Glutamatergic neuron (in vitro differentiated cells): ENCODE measurements around the gene NPTX1. TPM values are rescaled to one million over a fixed set of nuclear protein-coding genes. Genes with fewer than 3 reads are reported as not detected.

Source experiments
- DNase-seq: peaks from one replicate; pipeline ENCODE4 v3.0.0; 2022
- H3K27ac Mint-ChIP-seq: one replicate; pipeline ENCODE4 v1.8.0; 2020; ENCODE audit warnings: mild to moderate bottlenecking, mixed read lengths, inconsistent platforms; ENCODE audit not compliant: unreplicated experiment
- H3K27me3 Mint-ChIP-seq: one replicate; pipeline ENCODE4 v1.8.0; 2020; ENCODE audit warnings: mild to moderate bottlenecking, moderate library complexity, mixed read lengths, inconsistent platforms; ENCODE audit not compliant: unreplicated experiment
- H3K36me3 Mint-ChIP-seq: one replicate; pipeline ENCODE4 v1.8.0; 2020; ENCODE audit warnings: mild to moderate bottlenecking, mixed read lengths, inconsistent platforms; ENCODE audit not compliant: unreplicated experiment
- H3K4me1 Mint-ChIP-seq: one replicate; pipeline ENCODE4 v1.8.0; 2020; ENCODE audit warnings: mild to moderate bottlenecking, low read depth, mixed read lengths, inconsistent platforms; ENCODE audit not compliant: unreplicated experiment
- H3K4me3 Mint-ChIP-seq: one replicate; pipeline ENCODE4 v1.8.0; 2020; ENCODE audit warnings: mild to moderate bottlenecking, mixed read lengths, inconsistent platforms; ENCODE audit not compliant: unreplicated experiment
- H3K9me3 Mint-ChIP-seq: one replicate; pipeline ENCODE4 v1.8.0; 2020; ENCODE audit warnings: mild to moderate bottlenecking, moderate library complexity, mixed read lengths, inconsistent platforms; ENCODE audit not compliant: unreplicated experiment
- total RNA-seq: library from RNA; stranded (reverse); fragmentation: NEBNext Ultra II Directional; extraction: Animal tissue kit (Norgen Biotek cat#: 25700); gene quantifications from one replicate; pipeline ENCODE4 v1.2.1, GENCODE V29; 2021; ENCODE audit not compliant: unreplicated experiment
- TF ChIP-seq, protein P1 (sequence below): fragments of 200-600 bp; sonication (generic); IDR thresholded peaks from one replicate; pipeline ENCODE4 v1.5.0; 2021; ENCODE audit not compliant: partially characterized antibody, unreplicated experiment

NPTX1 gene
- total RNA-seq, 1 donor from 2014 or later = 18.1 TPM

DNA sequence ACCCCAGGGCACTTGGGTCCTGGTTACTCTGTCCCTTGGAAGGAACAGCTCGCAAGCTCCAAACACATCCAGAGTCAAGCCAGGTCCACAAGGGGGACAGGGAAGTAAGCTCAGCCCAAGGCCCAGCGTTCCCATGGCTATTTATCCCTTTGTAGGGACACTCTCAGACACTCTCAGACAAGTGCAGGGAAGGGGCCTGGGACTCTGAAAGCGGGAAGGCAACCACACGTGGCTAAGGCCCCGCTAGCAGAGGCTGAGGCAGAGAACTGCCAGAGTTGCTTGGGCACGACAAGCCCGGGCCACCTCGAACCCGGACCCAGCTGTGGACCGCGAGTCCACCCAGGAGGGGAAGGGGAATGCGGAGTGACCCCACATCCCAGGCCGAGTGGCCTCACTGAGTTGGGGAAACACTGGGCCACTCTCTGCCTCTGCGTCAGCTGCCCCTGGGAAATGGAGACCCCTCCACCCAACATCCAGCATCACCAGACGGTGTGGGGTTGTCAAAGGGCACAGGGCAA lies 10.2 kb downstream of the NPTX1 start:
- peaks cover 5% of the 10 kb centered on the region for H3K36me3 Mint-ChIP-seq
- H3K27ac Mint-ChIP-seq = no peak overlapping the region
- H3K9me3 Mint-ChIP-seq = peaks cover 7% of the 10 kb centered on the region
- H3K4me3 Mint-ChIP-seq = no peak overlapping the region
- H3K27me3 Mint-ChIP-seq = peaks cover 13% of the 10 kb centered on the region
- DNase-seq = no peak
- H3K4me1 Mint-ChIP-seq = peaks cover 28% of the 10 kb centered on the region
- TF ChIP-seq, protein P1, sequence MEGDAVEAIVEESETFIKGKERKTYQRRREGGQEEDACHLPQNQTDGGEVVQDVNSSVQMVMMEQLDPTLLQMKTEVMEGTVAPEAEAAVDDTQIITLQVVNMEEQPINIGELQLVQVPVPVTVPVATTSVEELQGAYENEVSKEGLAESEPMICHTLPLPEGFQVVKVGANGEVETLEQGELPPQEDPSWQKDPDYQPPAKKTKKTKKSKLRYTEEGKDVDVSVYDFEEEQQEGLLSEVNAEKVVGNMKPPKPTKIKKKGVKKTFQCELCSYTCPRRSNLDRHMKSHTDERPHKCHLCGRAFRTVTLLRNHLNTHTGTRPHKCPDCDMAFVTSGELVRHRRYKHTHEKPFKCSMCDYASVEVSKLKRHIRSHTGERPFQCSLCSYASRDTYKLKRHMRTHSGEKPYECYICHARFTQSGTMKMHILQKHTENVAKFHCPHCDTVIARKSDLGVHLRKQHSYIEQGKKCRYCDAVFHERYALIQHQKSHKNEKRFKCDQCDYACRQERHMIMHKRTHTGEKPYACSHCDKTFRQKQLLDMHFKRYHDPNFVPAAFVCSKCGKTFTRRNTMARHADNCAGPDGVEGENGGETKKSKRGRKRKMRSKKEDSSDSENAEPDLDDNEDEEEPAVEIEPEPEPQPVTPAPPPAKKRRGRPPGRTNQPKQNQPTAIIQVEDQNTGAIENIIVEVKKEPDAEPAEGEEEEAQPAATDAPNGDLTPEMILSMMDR = no peak

DNA sequence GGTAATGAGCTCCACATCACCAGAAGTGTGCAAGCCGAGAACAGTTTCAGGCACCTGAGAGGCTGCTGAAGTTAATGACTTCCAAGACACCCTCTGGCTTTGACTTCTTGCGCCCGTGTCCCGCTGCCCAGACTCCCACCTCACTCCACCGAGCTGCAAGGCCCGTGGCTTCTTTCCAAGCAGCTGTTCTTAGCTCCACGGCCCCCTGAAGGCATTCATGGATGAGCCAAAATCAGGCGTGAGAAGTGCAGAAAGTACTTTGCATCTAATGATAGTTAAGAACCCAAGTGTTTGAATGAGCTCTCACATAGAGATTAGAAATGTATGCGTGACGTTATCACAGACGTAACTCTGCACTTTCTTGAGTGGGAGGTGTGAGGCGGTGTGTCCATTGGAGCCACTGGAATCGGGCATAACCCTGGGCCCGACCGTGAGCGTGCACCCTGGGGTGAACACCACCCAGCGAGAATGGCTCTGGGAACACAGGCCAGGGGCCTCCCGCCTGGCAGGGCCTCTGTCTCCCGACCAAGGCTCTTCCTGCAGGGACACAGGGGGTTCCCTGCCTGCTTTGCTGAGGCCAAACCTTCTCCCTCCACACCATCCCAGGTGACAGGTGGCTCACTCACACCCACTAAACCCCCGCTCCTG lies 11.0 kb downstream of the NPTX1 start:
- TF ChIP-seq, protein P1 = no peak
- DNase-seq = no peak
- Mint-ChIP-seq H3K27ac (no peak overlapping the region), H3K36me3 (peaks cover 5% of the 10 kb centered on the region), H3K4me3 (no peak overlapping the region), H3K9me3 (peaks cover 8% of the 10 kb centered on the region), H3K4me1 (peaks cover 28% of the 10 kb centered on the region), H3K27me3 (peaks cover 12% of the 10 kb centered on the region)

DNA sequence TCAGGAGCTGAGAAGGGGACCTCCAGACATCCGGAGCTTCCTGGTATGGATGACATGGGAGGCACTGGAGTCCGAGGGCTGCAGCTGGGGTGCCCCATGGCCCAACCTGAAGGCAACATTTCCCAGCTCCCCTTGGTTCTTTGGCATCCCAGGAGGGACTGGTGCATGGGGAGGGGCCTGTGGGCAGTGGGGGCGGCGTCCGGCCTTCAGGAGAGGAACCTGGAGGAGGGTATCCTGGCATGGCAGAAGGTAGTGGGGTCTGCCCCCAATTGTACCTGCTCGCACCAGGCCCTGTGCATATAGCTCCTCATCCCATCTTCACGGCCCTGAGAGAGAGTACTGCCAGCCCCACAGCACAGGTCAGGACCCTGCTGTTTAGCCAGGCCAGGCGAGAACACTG lies 11.9 kb downstream of the NPTX1 start:
- Mint-ChIP-seq H3K36me3 (no peaks in the 10 kb centered on the region), H3K27me3 (peaks cover 8% of the 10 kb centered on the region), H3K4me1 (peaks cover 24% of the 10 kb centered on the region), H3K9me3 (peaks cover 4% of the 10 kb centered on the region), H3K4me3 (no peak overlapping the region), H3K27ac (no peak overlapping the region)
- no peak for DNase-seq
- TF ChIP-seq, protein P1 = no peak

DNA sequence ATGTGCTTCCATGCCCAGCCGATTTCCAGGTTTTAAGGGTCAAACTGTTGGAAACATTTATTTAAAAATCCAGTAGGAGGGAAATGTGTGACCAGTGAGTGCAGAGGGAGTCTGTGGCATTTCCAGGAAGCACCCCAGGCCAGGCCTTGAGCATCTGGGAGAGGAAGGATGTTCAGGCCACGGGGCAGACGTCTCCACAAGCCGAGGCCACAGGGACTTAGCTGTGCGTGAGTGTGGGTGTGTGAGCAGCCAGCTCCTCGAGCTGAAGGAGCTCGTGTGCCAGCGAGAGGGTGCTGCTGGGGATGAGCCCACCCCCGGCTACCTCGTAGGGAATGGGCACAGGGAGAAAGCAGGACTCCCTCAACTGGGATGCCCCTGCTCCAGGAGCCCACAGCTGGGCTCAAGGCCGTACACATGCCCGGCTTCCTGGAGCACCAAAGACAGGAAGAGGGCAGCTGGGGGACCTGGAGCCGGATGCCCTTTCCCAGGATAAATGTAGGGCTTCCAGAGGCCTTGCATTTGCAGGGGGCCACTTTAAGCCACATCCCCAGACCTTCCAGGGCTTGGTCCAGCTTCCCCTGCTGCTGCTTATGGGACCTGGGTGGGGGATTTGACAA lies 12.5 kb downstream of the NPTX1 start:
- peaks cover 20% of the 10 kb centered on the region for H3K4me1 Mint-ChIP-seq
- no peak for DNase-seq
- no peaks in the 10 kb centered on the region for H3K36me3 Mint-ChIP-seq
- H3K9me3 Mint-ChIP-seq = peaks cover 5% of the 10 kb centered on the region
- H3K27ac Mint-ChIP-seq = no peak overlapping the region
- peaks cover 8% of the 10 kb centered on the region for H3K27me3 Mint-ChIP-seq
- TF ChIP-seq, protein P1 = no peak
- H3K4me3 Mint-ChIP-seq = no peak overlapping the region
